ENCODE data around the gene FIBP. TPM values are rescaled to one million over a fixed set of nuclear protein-coding genes. Genes with fewer than 3 reads are reported as not detected.
A peak's percentile ranks its signal among the peaks of the same experiment; 100 is the strongest.

The FIBP gene
- total and polyA plus RNA-seq, 2 of the 8 experiments (the other 6 are each of a cell fraction or from before 2014, with no cell fraction given), result 74.3 to 173 TPM

DNA sequence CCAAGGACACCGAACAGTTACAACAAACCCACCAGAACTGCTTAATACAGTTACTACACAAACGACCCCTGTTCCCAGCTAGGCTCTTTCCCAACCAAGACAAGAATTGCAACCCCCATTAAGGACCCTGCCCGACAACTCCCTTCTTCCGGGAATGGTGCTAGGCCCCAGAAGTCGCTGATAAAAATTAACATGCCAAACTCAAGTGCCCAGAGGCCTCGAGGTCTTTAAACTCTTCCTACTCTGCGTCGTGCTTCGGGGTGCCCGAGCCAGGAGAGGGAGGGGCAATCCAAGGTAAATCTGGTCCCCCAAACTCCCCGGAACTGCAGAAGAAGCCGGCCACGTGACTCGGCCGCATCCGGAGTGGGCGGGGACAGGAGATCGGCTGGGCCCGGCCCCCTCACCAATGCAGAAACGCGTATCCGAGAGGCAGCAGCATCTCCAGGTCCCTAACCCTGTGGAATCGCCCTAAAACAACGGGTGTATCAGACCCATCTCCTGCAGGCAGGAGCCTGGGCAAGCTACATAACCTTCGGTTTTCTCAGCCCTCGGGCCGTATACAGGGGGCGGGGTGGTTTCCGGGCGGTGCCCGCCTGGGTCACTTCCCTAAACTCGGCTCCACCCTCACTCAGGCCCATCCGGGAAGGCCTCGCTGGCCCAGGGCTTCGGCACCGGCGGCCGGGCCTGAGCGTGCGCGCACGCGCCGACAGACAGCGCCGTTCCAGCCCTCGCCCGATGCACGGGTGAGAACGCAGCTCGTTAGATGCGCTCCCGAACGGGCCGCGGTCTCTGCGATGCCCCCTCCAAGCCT is 31.4 kb downstream of the FIBP start (continued):
- TF ChIP-seq, protein P1, sequence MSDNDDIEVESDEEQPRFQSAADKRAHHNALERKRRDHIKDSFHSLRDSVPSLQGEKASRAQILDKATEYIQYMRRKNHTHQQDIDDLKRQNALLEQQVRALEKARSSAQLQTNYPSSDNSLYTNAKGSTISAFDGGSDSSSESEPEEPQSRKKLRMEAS (IDR thresholded peaks at IDR 0.05), result peak; percentile 72
- TF ChIP-seq ATF2 (IDR thresholded peaks at IDR 0.05; ENCODE audit: low read length) (peak; percentile 35; the same call in 1 of the 2 replicates), RNF2 (IDR thresholded peaks at IDR 0.05; ENCODE audit: borderline replicate concordance, low read depth, low read length, missing control alignments, poor library complexity, severe bottlenecking) (no peak), EZH2 (IDR thresholded peaks at IDR 0.05; ENCODE audit: low read depth, low read length, severe bottlenecking) (no peak), TBP (IDR thresholded peaks at IDR 0.05; ENCODE audit: low read depth, low read length) (no peak), BRCA1 (IDR thresholded peaks at IDR 0.05; ENCODE audit: low read depth, low read length) (no peak), KDM1A (IDR thresholded peaks at IDR 0.05; ENCODE audit: borderline replicate concordance, low read length) (no peak), GTF2F1 (IDR thresholded peaks at IDR 0.05; ENCODE audit: borderline replicate concordance, low read depth, low read length) (no peak), SAP30 (IDR thresholded peaks at IDR 0.05; ENCODE audit: insufficient read depth, insufficient replicate concordance, low read length) (peak; percentile 64), CTCF (IDR thresholded peaks at IDR 0.05; ENCODE audit: control extremely low read depth in 1 of 3, insufficient read depth in 1 of 3, low read depth in 1 of 3, low read length in 3 of 3) (no peak), SP1 (IDR thresholded peaks at IDR 0.05; ENCODE audit: low read depth, low read length) (no peak), PHF8 (conservative IDR thresholded peaks at IDR 0.05; ENCODE audit: low read depth, low read length) (peak; percentile 46; the same call in 1 of the 2 replicates), ASH2L (IDR thresholded peaks at IDR 0.05; ENCODE audit: low read length) (peak; percentile 67), NRF1 (IDR thresholded peaks at IDR 0.05; ENCODE audit: low read depth, low read length) (no peak), HDAC2 (IDR thresholded peaks at IDR 0.05; ENCODE audit: borderline replicate concordance in 1 of 2, low read depth in 2 of 2, low read length in 2 of 2) (no peak), POU5F1 (IDR thresholded peaks at IDR 0.05; ENCODE audit: low read depth, low read length) (no peak)
- TF ChIP-seq, protein P2, sequence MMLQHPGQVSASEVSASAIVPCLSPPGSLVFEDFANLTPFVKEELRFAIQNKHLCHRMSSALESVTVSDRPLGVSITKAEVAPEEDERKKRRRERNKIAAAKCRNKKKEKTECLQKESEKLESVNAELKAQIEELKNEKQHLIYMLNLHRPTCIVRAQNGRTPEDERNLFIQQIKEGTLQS (IDR thresholded peaks at IDR 0.05; ENCODE audit: insufficient read depth, low read depth, low read length), result no peak
